Measurements from ENCODE around the gene MCF2L2.
"Not testable (repeated sequence)": the region's sequence is repeated elsewhere in the genome, so short reads cannot be mapped to it uniquely, and the experiment has no call there.

The MCF2L2 gene

DNA sequence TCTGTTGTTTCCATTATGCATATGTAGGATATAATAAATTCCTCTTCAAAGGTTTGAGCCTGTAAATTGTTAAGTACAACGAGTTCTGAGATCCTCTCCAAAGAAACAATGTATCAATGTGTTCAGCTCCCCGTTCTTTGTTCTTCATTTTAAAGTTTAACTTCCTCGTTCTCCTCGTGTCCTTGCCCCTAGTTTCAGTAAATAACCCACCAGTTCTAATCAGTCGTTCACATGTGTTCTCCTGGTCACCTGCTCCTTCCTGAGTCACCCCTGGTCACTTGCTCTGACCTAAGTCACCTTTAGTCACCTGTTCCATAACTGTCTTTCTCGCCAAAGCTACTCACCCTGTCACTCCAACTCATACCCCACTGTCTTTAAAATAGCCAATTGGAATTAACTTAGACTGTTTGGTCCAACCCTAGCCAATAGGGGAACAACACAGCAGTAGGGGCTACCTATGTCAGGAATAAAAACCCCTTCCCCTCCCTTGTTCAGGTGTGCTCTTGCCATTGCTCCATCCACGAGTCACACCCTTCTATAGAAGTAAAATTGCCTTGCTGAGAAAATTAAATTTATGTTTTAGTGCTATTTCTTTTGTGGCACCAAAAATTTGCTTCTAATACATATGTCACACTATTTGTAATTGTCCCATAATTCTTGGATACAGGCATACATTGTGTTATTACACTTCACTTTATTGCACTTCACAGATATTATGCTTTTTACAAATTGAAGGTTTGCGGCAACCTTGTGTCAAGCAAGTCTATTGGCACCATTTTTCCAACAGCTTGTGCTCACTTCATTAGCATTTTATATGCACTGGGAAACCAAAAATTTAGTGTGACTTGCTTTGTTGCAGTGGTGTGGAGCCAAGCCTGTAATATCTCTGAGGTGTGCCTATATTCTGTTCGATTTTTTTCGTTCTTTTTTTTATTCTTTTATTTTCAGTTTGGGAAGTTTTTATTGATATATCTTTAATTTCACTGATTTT, 15.3 kb upstream of the MCF2L2 start:
- DNase-seq = no peak

DNA sequence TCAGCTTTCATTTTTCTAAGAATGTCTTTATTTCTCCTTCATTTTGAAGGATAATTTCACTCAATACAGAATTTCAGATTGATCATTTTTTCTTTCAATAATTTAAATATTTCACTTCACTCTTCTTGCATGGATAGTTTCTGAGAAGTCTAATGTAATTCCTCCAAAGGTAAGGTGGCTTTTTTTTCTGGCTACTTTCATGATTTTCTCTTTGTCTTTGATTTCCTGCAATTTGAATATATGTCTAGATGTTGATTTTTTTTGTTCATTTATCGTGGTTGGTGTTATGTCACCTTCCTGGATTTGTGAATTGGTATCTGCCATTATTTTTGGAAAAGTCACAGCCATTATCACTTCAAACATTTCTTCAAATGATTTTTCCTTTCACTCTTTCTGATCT, 14.6 kb upstream of the MCF2L2 start:
- no peak for DNase-seq

DNA sequence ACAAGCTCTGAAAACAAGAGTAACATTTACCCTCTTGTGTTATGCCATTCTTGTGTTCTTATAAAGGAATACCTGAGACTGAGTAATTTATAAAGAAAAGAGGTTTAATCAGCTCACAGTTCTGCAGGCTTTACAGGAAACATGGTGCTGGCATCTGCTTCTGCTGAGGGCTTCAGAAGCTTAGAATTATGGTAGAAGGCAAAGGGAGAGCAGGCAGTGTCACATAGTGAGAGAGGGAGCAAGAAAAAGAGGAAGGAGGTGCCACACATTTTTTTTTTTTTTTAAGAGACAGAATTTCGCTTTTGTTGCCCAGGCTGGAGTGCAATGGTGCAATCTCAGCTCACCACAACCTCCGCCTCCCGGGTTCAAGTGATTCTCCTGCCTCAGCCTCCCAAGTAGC, 12.1 kb upstream of the MCF2L2 start:
- DNase-seq = not testable (repeated sequence)

DNA sequence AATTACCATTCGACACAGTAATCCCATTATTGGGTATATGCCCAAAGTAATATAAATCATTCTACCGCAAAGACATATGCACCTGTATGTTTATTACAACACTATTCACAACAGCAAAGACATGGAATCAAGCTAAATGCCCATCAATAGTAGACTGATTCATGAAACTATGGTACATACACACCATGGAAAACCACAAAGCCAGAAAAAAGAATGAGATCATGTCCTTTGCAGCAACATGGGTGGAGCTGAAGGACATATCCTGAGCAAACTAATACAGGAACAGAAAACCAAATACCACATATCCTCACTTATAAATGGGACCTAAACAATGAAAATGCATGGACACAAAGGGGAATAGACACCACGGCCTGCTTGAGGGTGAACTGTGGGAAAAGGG, 11.1 kb upstream of the MCF2L2 start:
- no peak for DNase-seq

DNA sequence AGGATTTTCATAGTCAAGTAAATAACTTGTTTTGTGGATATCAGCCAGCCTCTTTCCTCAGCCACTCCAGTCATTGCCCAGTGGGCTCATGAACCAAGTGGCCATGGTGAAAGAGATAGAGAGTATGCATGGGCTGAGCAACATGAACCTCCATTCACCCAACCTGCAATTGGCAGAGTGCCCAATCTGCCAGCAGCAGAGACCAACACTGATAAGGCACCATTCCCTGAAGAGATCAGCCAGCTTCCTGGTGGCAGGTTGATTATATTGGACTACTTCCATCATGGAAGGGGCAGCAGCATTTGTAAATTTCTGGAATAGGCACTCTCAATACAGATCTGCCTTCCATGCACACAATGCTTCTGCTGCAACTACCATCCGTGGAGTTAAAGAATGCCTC, 10.3 kb upstream of the MCF2L2 start:
- DNase-seq = no peak

DNA sequence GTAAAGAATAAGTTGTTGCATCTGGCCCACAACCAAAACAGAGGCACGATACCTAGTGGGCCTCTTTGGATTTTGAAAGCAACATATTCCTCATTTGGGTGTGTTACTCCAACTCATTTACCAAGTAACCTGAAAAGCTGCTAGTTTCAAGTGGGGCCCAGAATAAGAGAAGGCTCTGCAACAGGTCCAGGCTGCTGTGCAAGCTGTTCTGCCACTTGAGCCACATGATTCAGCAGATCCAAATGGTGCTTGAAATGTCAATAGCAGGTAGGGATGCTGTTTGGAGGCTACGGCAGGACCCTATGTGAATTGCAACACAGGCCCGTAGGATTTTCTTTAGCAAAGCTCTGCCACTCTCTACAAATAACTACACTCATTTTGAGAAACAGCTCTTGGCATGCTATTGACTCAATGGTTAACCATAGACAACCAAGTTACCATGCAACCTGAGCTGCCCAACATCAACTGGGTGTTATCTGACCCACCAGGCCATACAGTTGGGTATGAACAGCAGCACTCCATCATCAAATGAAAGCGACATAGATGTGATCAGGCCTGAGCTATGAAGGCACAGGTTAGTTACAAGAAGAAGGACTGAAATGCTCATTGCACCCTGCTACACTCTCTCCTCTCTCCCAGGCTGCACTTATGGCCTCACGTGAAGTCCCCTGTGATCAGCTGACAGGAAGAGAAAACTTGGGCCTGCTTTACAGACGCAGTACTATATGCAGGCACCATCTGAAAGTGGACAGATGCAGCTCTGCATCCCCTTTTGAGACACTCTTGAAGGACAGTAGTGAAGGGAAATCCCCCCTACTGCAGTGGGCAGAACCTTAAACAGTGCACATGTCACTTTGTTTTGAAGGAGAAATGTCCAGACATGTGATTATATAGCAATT, 9.5 kb upstream of the MCF2L2 start:
- no peak for DNase-seq

DNA sequence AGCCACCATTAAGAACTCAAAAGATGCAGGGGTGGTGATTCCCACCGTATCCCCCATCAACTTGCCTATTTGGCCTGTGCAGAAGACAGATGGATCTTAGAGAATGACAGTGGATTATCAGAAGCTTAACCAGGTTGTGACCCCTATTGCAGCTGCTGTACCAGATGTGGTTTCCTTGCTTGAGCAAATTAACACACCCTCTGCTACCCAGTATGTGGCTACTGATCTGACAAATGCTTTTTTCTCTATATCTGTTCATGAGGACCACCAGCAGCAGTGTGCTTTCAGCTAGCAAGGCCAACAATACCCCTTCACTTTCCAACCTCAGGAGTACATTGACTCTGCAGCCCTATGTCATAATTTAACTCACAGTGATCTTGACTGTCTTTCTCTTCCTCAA, 8.6 kb upstream of the MCF2L2 start:
- no peak for DNase-seq

DNA sequence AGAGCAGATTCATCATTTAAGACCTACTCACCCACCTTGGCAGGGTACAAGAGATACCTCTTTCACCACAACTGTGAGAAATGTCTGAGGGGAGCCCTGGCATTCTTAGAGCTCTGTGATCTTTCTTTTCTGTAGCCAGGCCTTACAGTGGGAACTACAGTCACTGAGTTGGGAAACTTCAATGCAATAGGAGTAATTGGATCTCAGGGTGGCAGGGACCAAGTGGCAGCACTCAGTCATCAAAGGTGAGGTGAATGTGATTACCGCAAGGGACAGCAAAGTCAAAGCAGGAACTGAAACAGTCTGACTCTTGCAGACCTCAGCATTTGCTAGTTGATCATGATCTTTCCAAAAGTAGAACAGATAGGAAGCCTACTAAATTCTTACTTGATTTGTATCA, 7.2 kb upstream of the MCF2L2 start:
- no peak for DNase-seq

DNA sequence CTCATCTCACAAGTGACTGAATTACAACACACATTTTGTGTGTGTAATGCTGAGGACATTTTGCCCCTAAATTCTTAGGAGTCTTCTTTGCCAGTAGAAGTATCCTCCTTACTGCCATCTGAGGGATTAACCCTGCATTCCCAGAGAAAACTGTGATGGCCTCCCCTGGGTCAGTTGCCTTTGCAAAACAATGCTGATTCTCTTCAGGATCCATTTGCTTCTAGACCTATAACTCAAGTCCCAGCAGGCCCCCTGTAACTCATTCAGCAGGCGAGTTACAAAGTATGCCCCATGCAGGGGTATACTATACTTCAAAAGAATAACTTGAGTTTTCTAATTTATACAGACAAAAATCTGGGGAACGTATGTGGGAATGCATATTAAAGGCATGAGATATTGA, 6.6 kb upstream of the MCF2L2 start:
- DNase-seq = no peak

DNA sequence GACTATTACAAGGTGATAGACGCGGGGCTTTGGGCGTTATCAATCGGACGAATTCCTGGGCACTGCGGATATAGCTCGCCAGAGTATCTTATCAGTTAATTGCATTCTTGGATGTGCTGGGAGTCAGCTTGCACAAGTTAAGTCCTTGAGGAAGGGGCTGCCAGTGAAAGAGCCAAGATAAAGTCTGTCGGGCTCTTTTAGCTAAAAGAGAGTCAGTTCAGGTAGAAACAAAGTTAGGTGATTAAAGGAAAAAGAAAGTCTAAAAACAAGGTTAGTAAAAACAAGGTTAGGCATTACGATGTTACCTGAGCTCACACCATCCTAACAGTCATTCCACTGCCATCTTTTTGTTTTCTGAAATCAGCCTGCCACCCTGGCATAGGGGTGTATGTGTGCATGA, 6.1 kb upstream of the MCF2L2 start:
- no peak for DNase-seq

DNA sequence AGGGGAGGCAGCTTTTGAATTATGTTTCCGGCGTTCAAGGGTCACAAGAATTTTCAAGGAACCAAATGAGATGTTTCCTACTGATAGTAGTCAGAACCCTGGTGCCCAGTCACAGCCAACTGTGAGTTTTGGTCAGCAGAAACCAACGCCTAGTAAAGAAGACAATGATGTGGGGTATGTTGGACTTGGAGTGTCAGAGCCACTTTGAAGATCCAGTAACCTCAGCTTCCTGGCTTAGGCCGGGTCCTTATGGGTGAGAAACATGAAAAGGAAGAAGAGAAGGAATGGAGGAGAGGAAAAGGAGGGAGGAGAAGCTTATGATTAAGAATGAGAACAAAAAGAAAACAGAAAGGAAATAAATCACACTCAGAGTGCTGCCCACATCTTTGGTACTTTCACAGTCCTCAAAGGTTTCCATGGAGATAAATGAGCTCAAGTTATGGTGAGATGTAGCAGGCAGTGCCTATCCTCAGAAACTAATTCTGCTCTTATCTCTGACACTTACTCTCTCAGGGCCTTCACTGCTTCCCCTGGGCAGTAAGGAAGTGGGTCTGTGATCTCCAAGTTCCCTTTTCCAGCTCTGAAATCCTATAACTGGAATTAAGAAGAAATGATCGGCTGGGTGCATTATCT, 2.0 kb upstream of the MCF2L2 start:
- no peak for DNase-seq

DNA sequence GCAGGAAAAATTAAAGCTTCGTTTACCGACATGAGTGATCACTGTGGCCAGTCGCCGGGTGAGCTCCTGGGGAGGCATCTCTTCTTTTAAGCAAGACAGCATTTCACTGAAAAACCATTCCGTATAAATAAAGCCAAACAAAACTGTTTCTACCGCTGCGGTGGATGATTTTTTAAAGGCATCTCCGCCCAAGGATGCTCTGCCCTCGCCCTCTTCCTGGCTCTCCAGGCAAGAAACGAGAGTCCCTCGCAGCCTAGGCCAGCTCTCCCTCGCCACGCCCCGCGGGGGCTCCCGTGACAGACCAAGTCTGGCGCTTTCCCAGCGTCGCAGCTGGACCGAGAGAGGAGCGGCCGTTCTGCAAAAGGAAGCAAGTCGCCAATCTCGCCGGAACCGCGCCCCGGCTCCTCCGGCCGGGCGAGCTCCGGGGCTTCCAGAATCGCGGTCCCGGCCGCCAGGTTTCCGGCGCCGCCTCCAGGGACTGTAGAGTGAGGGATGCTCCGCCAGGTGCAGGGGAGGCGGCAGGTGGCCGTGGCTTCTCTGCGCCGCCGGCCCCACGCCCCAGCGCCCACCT, 458 bp downstream of the MCF2L2 start:
- no peak for DNase-seq

DNA sequence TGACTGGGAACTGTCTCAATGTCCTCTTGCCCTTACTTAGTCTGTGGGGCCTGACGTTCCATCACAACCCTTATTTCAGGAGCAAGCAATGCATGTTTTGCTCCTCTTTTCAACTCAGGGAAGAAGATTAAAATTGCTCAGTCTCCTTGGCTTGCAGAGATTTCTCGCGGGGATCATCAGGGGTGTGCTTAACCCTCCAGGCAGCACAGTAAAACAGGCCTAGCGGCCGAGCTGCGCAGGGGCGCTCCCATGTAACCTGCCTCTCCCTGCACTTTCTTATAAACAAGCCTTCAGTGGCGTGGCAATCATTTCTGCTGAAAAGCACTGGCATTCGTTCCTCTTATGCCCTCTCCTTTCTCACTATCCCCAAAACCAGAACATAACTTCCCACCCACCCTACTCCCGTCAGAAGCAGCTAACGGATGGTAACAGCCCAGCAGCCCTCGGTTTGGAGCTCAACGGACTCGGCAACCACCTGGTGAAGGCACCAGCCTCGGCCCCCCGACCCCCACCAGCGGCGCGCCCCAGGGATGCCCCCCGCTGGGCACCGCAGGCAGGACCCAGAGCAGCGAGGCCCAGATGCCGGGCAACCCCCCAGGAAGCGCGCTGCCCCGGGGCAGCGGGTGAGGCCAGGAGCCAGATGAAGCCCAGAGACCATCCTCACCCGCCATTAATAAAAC, 1.1 kb downstream of the MCF2L2 start:
- no peak for DNase-seq

DNA sequence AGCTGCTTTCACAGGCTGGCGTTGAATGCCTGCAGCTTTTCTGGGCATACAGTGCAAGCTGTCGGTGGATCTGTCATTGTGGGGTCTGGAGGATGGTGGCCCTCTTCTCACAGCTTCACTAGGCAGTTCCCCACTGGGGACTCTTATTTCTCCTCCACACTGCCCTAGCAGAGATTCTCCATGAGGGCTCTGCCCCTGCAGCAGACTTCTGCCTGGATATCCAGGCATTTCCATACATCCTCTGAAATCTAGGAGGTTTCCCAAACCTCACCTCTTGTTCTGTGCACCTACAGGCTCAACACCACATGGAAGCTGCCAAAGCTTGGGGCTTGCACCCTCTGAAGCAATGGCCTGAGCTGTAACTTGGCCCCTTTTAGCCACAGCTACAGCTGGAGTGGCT, 9.6 kb downstream of the MCF2L2 start:
- DNase-seq = not testable (repeated sequence)

DNA sequence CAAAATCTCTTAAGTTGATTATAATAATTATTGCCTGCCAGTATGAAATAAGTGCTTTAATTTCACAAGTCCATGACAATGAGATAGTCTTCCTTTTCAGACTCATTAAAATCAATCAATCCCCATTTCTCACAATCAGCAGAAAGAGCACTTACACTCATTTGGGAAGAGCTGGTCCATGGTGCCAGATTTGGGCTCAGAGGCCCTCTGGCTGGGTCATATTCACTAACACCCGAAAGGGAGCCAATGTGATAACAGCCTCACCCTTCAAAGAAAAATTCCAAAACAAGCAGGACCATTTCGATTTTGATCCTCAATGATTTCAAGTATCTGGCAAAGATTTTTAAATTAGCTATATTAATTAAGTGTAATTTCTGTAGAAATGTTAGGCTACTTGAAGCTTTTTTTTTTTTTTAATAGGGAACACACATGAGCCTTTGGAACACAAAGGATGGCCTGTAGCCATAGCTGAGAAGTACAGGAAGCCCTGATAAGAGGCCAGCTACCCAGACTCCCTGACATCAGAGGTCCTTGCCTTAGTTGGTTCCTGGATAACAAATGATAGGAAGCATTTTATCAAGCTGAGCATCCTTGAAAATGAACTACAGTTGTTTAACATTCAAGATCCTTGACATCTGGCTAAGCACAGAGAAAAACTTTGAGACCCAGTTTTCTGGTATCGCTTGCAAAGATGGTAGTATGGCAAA, 17.1 kb downstream of the MCF2L2 start:
- no peak for DNase-seq

DNA sequence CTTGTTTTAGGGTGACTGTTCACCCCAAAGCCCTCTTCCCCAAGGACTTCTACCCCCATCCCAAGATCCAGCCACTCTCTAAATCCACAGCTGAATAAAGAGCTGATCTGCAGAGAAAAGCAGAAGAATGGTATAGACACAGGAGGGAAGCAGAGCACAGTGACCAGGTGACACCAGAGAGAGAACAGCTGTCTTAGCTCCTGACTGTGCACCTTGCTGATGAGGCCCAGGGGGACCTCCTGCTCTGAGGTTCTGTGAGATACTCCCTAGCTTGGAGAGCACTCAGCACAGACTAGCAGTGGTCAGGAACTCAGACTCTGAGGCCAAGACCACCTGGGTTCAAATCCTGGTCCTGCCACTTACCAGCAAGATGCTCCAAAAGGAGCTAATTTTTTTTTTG, 17.7 kb downstream of the MCF2L2 start:
- no peak for DNase-seq

DNA sequence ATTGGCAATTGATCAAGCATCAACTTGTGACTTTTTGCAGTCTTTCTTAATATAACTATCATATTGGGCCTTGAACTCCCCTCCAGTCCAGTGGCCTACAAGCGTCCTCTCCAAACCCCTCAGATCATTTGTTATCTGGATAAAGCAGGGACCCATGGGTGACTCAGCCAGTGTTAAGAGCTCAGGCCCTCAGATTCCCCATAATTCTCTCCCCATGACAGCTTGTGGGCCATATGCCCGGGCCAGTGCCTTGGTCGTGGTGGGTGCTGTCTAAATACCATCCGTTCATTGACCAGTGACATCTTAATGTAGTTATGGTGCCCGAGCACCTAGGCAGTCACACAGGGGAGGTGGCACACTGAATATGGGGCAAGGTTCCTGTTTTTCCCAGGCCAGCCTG, 18.1 kb downstream of the MCF2L2 start:
- DNase-seq = no peak

DNA sequence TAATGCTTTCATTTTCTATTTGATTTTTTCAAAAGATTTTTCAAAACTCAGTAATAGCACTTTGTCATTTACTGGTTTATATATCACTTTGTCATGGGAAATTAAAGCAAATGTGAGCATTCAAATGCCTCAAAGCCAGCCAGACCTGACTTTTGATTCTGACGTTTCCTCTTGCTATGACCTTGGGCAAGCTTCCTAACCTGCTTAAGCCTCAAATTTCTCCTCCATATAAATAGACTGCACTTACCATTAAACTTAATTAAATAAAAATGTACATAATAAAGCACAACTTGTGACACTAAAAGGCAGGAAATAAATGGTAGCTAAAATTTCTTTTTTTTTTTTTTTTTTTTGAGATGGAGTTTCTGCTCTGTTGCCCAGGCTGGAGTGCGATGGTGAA, 19.2 kb downstream of the MCF2L2 start:
- no peak for DNase-seq

DNA sequence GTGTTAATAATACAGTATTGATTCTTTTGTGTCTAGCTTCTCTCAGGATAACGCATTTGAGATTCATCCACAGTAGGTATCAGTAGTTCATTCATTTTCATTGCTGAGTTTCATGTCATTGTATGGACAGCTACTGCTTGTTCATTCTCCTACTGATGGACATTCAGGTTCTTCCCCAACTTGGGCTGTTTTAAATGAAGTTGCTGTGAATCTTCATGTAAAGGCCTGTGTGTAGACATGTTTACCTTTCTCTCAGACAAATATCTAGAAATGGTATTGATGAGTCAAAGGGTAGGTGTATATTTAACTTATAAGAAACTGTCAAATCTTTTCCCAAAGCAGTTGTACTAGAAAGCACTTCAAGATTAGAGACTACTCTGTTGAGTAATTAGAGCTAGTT, 26.7 kb downstream of the MCF2L2 start:
- DNase-seq = no peak

DNA sequence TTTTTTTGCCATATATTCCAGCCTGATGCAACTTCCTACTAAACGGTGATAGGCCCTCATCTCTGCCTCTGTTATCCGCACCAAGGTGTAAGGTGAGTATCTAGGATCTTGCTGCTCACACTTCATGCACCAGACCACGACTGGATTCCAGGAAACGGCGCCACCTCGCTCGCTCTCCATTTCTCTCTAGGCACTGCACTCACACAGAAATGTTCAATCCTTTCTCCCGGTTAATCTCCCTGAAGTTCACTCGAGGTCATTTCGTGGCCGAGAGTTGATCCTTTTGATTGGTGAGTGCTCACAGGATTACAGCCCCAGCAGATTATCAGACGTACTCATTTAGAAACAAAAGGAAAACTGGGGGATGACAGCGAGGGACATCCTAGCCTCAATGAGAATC, 28.1 kb downstream of the MCF2L2 start:
- no peak for DNase-seq

DNA sequence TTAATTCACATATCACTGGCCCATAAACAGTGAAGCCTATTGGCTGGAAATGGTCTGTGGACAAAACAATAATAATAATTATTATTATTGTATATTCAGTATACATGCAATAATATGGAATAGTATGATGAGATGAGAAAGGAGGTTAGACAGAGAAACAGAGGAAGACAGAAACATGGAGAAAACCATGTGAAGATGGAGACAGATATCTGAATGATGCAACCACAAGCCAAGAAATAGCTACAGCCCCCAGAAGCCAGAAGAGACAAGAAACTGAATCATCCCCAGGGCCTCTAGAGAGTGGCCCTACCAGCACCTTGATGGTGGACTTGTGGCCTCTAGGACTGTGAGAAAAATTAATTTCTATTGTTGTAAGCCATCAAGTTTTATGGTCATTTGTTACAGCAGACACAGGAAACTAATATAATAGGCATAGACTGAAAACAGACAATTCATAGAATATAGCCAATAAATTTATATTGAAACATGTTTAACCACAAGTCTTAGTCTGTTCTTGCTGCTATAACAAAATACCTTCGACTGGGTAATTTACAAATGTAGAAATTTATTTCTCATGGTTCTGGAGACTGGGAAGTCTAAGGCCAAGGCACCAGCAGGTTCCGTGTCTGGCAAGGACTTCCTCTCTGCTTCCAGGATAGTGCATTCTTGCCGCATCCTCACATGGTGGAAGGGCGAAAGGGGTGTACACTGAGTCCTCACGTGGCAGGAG, 31.6 kb downstream of the MCF2L2 start:
- no peak for DNase-seq
